RCC 7860 (cell line): ENCODE measurements around the gene THRAP3.

Source experiments
- DNase-seq: peaks from one replicate; pipeline ENCODE4 v3.0.0-alpha.2; 2015; ENCODE audit warnings: low spot score
- FAIRE-seq: peaks from 2 replicates; lab custom pipeline; 2012; peaks lifted over from hg19 to GRCh38; lab: Jason Lieb, UNC

THRAP3 gene

GRCh38 chr1:36322041-36322785, 98.0 kb downstream of the THRAP3 start:
- no peak for DNase-seq
- FAIRE-seq: no peak

- FAIRE-seq: no peak
- DNase-seq: no peak
Measured at GRCh38 chr1:36322786-36323635, 98.8 kb downstream of the THRAP3 start.

GRCh38 chr1:36323636-36324352, 99.6 kb downstream of the THRAP3 start, which contains the start of gene EVA1B:
Gene EVA1B, minus strand, starts transcription at chr1:36323645. Its CDS starts 608 bp downstream, at chr1:36323037.
- FAIRE-seq: peak; percentile 65
- peak; percentile 73 for DNase-seq

GRCh38 chr1:36324353-36324703, 100.1 kb downstream of the THRAP3 start:
- FAIRE-seq (no peak), DNase-seq (no peak)

- FAIRE-seq: no peak
- DNase-seq: no peak
Measured at GRCh38 chr1:36326499-36326898, 102.3 kb downstream of the THRAP3 start.

GRCh38 chr1:36327421-36328087, 103.3 kb downstream of the THRAP3 start:
- DNase-seq: no peak
- FAIRE-seq: no peak

GRCh38 chr1:36328088-36328480, 103.8 kb downstream of the THRAP3 start:
- DNase-seq: no peak
- no peak for FAIRE-seq

- no peak for FAIRE-seq
- no peak for DNase-seq
Measured at GRCh38 chr1:36328713-36329112, 104.5 kb downstream of the THRAP3 start.

GRCh38 chr1:36329817-36330216, 105.6 kb downstream of the THRAP3 start:
- FAIRE-seq (no peak), DNase-seq (no peak)

GRCh38 chr1:36330940-36331339, 106.7 kb downstream of the THRAP3 start:
- no peak for FAIRE-seq

GRCh38 chr1:36337830-36338229, 113.6 kb downstream of the THRAP3 start:
- FAIRE-seq (no peak), DNase-seq (no peak)

More at GRCh38 chr1:36330940-36331339, 106.7 kb downstream of the THRAP3 start:
- DNase-seq: no peak

GRCh38 chr1:36339215-36339614, 115.0 kb downstream of the THRAP3 start:
- FAIRE-seq (no peak), DNase-seq (no peak)

- no peak for FAIRE-seq
- DNase-seq: no peak
Measured at GRCh38 chr1:36339615-36340014, 115.4 kb downstream of the THRAP3 start.

GRCh38 chr1:36341626-36342320, 117.5 kb downstream of the THRAP3 start:
- DNase-seq (no peak), FAIRE-seq (no peak)

GRCh38 chr1:36342426-36343185, 118.4 kb downstream of the THRAP3 start:
- DNase-seq (peak; percentile 93), FAIRE-seq (peak; percentile 87)

- no peak for FAIRE-seq
- no peak for DNase-seq
Measured at GRCh38 chr1:36343651-36344394, 119.6 kb downstream of the THRAP3 start.

- FAIRE-seq (no peak), DNase-seq (no peak)
Measured at GRCh38 chr1:36344395-36344680, 120.1 kb downstream of the THRAP3 start.

- no peak for FAIRE-seq
- DNase-seq: no peak
Measured at GRCh38 chr1:36345353-36345752, 121.1 kb downstream of the THRAP3 start.

GRCh38 chr1:36346741-36347370, 122.6 kb downstream of the THRAP3 start:
- no peak for DNase-seq
- FAIRE-seq: no peak
